NB4 (cell line): Measurements from ENCODE around the gene SFTPD.

Experiments
- DNase-seq: peaks from one replicate; pipeline ENCODE4 v3.0.0; 2010; ENCODE audit warnings: low read depth
- H3K4me3 ChIP-seq: one replicate; pipeline ENCODE4 v1.5.1; 2011; ENCODE audit warnings: mild to moderate bottlenecking, low read depth, low read length, moderate library complexity
- CTCF ChIP-seq: IDR thresholded peaks from one replicate; pipeline ENCODE4 v1.5.1; 2012; ENCODE audit warnings: low read depth, low read length
- MAX ChIP-seq: IDR thresholded peaks from 2 replicates; pipeline ENCODE4 v1.6.1; 2011; ENCODE audit warnings: low read depth, low read length
- MYC ChIP-seq: IDR thresholded peaks from 2 replicates; pipeline ENCODE4 v1.6.1; 2011; ENCODE audit warnings: low read depth, low read length
- POLR2A ChIP-seq: IDR thresholded peaks from 2 replicates; pipeline ENCODE4 v1.6.1; 2011; ENCODE audit warnings: mild to moderate bottlenecking; ENCODE audit not compliant: insufficient read length; ENCODE audit errors: extremely low read depth

The SFTPD gene

DNA sequence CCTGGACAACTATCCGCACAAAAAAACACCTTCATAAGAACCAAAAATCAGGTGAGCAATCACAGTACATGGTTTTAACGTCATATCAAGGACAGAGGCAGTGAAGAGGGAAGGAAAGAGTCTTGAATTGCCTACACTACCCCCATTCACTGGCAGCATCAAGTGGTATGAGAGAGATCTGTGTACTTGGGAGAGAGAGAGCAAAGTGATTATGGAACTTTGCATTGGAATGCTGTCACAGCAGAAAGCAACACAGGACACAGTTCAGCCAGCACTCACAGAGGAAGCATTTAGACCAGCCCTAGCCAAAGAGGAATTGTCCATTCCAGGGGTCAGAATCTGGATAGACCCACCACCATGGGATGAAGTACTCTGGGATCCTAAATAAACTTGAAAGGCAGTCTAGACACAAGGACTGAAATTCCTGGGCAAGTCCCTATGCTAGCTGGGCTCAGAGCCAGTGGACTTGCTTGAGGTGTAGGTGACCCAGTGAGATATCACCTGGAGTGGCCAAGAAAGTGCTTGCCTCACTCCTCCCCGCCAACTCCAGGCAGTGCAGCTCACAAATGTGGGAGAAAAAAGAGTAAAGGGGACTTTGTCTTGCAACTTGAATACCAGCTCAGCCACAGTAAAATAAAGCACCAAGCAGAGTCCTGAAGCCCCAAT is 30.5 kb upstream of the SFTPD start:
- no peak overlapping the region for H3K4me3 ChIP-seq
- no peak for TF ChIP-seq MYC
- TF ChIP-seq MAX: no peak
- TF ChIP-seq CTCF: no peak
- TF ChIP-seq POLR2A: no peak
- DNase-seq: no peak

DNA sequence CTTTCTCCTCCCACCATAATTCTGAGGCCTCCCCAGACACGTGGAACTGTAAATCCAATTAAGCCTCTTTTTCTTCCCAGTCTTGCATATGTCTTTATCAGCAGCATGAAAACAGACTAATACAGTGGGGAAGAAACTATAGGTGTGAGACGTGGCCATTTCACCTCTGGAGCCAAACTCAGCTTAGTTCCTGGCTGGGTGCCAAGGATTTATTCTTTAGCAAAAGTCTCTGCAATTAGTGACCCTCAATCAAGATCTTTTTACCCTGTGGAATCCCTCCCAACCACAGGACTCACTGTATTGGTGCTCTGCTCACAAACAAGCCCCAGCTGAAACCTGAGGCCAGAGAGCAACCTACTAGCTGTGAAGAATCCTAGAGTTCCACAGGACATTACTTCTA is 28.1 kb upstream of the SFTPD start:
- no peak for DNase-seq
- H3K4me3 ChIP-seq: no peak overlapping the region
- TF ChIP-seq POLR2A (no peak), MAX (no peak), MYC (no peak), CTCF (no peak)

- no peak overlapping the region for H3K4me3 ChIP-seq
- TF ChIP-seq MYC (no peak), CTCF (no peak), POLR2A (no peak), MAX (no peak)
- DNase-seq: no peak
These were observed 21.2 kb upstream of the SFTPD start for GRCh38 chr10:79970062-79970461.

DNA sequence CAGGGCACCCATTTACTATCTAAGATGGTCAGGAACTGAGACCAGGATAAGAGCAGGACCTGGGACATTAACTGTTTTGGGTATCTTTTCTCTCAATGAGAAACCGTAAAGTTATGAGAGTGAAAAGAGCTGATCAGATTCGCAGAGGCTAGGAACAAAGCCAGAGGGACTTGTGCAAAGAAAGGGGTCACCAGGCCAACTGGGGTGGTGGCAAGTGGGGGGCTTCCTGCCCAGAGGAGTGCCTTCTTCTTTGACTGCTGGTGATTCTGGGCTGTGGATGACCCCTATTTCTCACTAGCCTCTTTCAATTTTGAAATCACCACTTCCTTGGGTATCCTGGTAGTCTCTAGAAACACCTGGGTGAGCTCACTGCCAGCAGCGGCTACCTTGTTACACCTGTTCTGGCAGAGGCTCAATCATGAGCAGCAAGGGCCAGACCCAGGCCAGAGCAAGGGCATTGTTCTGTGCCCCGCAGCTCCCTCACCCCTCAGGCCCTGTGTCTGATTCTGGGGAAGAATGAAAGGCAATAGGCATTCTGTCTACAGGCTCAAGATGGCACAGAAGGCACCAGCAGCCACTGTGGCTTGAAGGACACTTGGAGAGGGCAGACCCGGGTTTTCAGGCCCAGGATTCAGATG is 999 bp downstream of the SFTPD start:
- no peak for DNase-seq
- TF ChIP-seq POLR2A (no peak), CTCF (no peak), MAX (no peak), MYC (no peak)

GRCh38 chr10:79947083-79947415 is 1.9 kb downstream of the SFTPD start:
- no peak overlapping the region for H3K4me3 ChIP-seq
- TF ChIP-seq MAX: no peak
- no peak for TF ChIP-seq CTCF
- no peak for TF ChIP-seq POLR2A
- no peak for TF ChIP-seq MYC
- DNase-seq: no peak

More for the DNA sequence above, 999 bp downstream of the SFTPD start:
- H3K4me3 ChIP-seq: no peak overlapping the region
